HG03565 (cell line): ENCODE results near the gene KCTD16.
A peak's percentile ranks its signal among the peaks of the same experiment; 100 is the strongest.

ENCODE experiments used
- ATAC-seq: cut with Tn5 transposase; IDR thresholded peaks from one replicate; pipeline ENCODE4 v1.9.1; 2021; ENCODE audit warnings: mild to moderate bottlenecking, moderate library complexity; ENCODE audit not compliant: unreplicated experiment

KCTD16 gene

GRCh38 chr5:144170276-144171024 lies at the start of gene KCTD16, which contains the start of gene YIPF5:
TSS of gene KCTD16 (plus strand) at chr5:144170873.
TSS of gene YIPF5 (minus strand) at chr5:144170659. CDS start at chr5:144169955, 704 bp downstream.
- peak; percentile 99 for ATAC-seq

GRCh38 chr5:144121577-144121976 lies 49.1 kb upstream of the KCTD16 start:
- ATAC-seq: no peak

GRCh38 chr5:144122081-144122480 lies 48.6 kb upstream of the KCTD16 start:
- ATAC-seq: no peak

- no peak for ATAC-seq
Observed at GRCh38 chr5:144122641-144123040, 48.0 kb upstream of the KCTD16 start.

- no peak for ATAC-seq
Observed at GRCh38 chr5:144125163-144125726, 45.4 kb upstream of the KCTD16 start.

GRCh38 chr5:144126707-144127106 lies 44.0 kb upstream of the KCTD16 start:
- ATAC-seq: no peak

- ATAC-seq: no peak
Observed at GRCh38 chr5:144128844-144129243, 41.8 kb upstream of the KCTD16 start.

GRCh38 chr5:144130306-144130705 lies 40.4 kb upstream of the KCTD16 start:
- ATAC-seq: no peak

- ATAC-seq: no peak
Observed at GRCh38 chr5:144131261-144131660, 39.4 kb upstream of the KCTD16 start.

GRCh38 chr5:144133050-144133633 lies 37.5 kb upstream of the KCTD16 start:
- ATAC-seq: no peak

- no peak for ATAC-seq
Observed at GRCh38 chr5:144134194-144134826, 36.4 kb upstream of the KCTD16 start.

GRCh38 chr5:144135113-144135762 lies 35.4 kb upstream of the KCTD16 start:
- no peak for ATAC-seq

- ATAC-seq: no peak
Observed at GRCh38 chr5:144139586-144139985, 31.1 kb upstream of the KCTD16 start.

GRCh38 chr5:144141585-144141984 lies 29.1 kb upstream of the KCTD16 start:
- ATAC-seq: no peak

- peak; percentile 99 for ATAC-seq
Observed at GRCh38 chr5:144142139-144142823, 28.4 kb upstream of the KCTD16 start.

- ATAC-seq: no peak
Observed at GRCh38 chr5:144142824-144143162, 27.9 kb upstream of the KCTD16 start.

- no peak for ATAC-seq
Observed at GRCh38 chr5:144143625-144144024, 27.0 kb upstream of the KCTD16 start.

GRCh38 chr5:144144956-144145751 lies 25.5 kb upstream of the KCTD16 start:
- no peak for ATAC-seq

- no peak for ATAC-seq
Observed at GRCh38 chr5:144151026-144151425, 19.6 kb upstream of the KCTD16 start.

GRCh38 chr5:144156767-144157171 lies 13.9 kb upstream of the KCTD16 start:
- no peak for ATAC-seq
